ACC112 (cell line): ENCODE measurements around the gene KYAT1.
"Not testable (repeated sequence)": the region's sequence is repeated elsewhere in the genome, so short reads cannot be mapped to it uniquely, and the experiment has no call there.

Experiments
- H2AFZ ChIP-seq: fragments of 200-600 bp; sonication (generic); one replicate; pipeline ENCODE4 v1.6.0; 2017; ENCODE audit warnings: antibody characterized with exemption, low read length; ENCODE audit not compliant: unreplicated experiment
- H3K27ac ChIP-seq: fragments of 200-600 bp; sonication (generic); 2 replicates; pipeline ENCODE4 v1.5.1; 2014; ENCODE audit warnings: low read depth, mild to moderate bottlenecking, antibody characterized with exemption, low read length, moderate library complexity
- H3K27me3 ChIP-seq: fragments of 200-600 bp; sonication (generic); 2 replicates; pipeline ENCODE4 v1.6.1; 2014; ENCODE audit warnings: mild to moderate bottlenecking, antibody characterized with exemption, low read length, moderate library complexity, mixed read lengths; ENCODE audit not compliant: insufficient read depth
- H3K36me3 ChIP-seq: fragments of 200-600 bp; sonication (generic); 2 replicates; pipeline ENCODE4 v1.6.1; 2016; ENCODE audit warnings: mild to moderate bottlenecking, antibody characterized with exemption, low read length, moderate library complexity, mixed read lengths; ENCODE audit not compliant: insufficient read depth
- H3K4me1 ChIP-seq: fragments of 200-600 bp; sonication (generic); one replicate; pipeline ENCODE4 v1.6.1; 2016; ENCODE audit warnings: low read length, mixed read lengths; ENCODE audit not compliant: insufficient read depth, unreplicated experiment, control insufficient read depth
- H3K4me3 ChIP-seq: fragments of 200-600 bp; sonication (generic); 2 replicates; pipeline ENCODE4 v1.5.1; 2014; ENCODE audit warnings: mild to moderate bottlenecking, low read depth, low read length
- H3K79me2 ChIP-seq: fragments of 200-600 bp; sonication (generic); one replicate; pipeline ENCODE4 v1.6.0; 2016; ENCODE audit warnings: low read length; ENCODE audit not compliant: control insufficient read depth, unreplicated experiment, insufficient read depth

The KYAT1 gene

GRCh38 chr9:128852646-128853045, 29.1 kb downstream of the KYAT1 start:
- not testable (repeated sequence) for H3K27me3 ChIP-seq, H3K27ac ChIP-seq, H3K36me3 ChIP-seq, H3K4me3 ChIP-seq, H3K4me1 ChIP-seq, H3K79me2 ChIP-seq, H2AFZ ChIP-seq

- not testable (repeated sequence) for H3K27ac ChIP-seq, H3K27me3 ChIP-seq, H2AFZ ChIP-seq, H3K4me1 ChIP-seq, H3K79me2 ChIP-seq, H3K4me3 ChIP-seq, H3K36me3 ChIP-seq
These were observed 29.8 kb downstream of the KYAT1 start for GRCh38 chr9:128851779-128852600.

GRCh38 chr9:128851024-128851423, 30.7 kb downstream of the KYAT1 start:
- H3K27ac ChIP-seq, H2AFZ ChIP-seq, H3K79me2 ChIP-seq, H3K4me3 ChIP-seq, H3K27me3 ChIP-seq, H3K4me1 ChIP-seq, H3K36me3 ChIP-seq: not testable (repeated sequence)

GRCh38 chr9:128847803-128848202, 33.9 kb downstream of the KYAT1 start:
- Histone ChIP-seq H3K27me3 (no peaks in the 10 kb centered on the region), H3K4me1 (no peaks in the 10 kb centered on the region), H3K27ac (no peak overlapping the region), H2AFZ (no peak overlapping the region), H3K79me2 (no peaks in the 10 kb centered on the region), H3K36me3 (no peaks in the 10 kb centered on the region), H3K4me3 (no peak overlapping the region)

GRCh38 chr9:128846680-128847030, 35.1 kb downstream of the KYAT1 start:
- Histone ChIP-seq H3K27ac (no peak overlapping the region), H3K4me1 (no peaks in the 10 kb centered on the region), H3K4me3 (no peak overlapping the region), H3K27me3 (no peaks in the 10 kb centered on the region), H3K36me3 (no peaks in the 10 kb centered on the region), H3K79me2 (no peaks in the 10 kb centered on the region), H2AFZ (no peak overlapping the region)

GRCh38 chr9:128845186-128845931, 36.4 kb downstream of the KYAT1 start:
- Histone ChIP-seq H2AFZ (no peak overlapping the region), H3K4me1 (no peaks in the 10 kb centered on the region)

GRCh38 chr9:128843171-128843570, 38.6 kb downstream of the KYAT1 start:
- H3K79me2 ChIP-seq, H2AFZ ChIP-seq, H3K27me3 ChIP-seq, H3K27ac ChIP-seq, H3K36me3 ChIP-seq, H3K4me3 ChIP-seq, H3K4me1 ChIP-seq: not testable (repeated sequence)

More at GRCh38 chr9:128845186-128845931, 36.4 kb downstream of the KYAT1 start:
- no peaks in the 10 kb centered on the region for H3K27me3 ChIP-seq
- H3K79me2 ChIP-seq: no peaks in the 10 kb centered on the region
- H3K27ac ChIP-seq: no peak overlapping the region
- no peak overlapping the region for H3K4me3 ChIP-seq
- no peaks in the 10 kb centered on the region for H3K36me3 ChIP-seq

- no peaks in the 10 kb centered on the region for H3K79me2 ChIP-seq
- no peak overlapping the region for H2AFZ ChIP-seq
- no peaks in the 10 kb centered on the region for H3K4me1 ChIP-seq
- no peak overlapping the region for H3K4me3 ChIP-seq
- H3K36me3 ChIP-seq: no peaks in the 10 kb centered on the region
- no peaks in the 10 kb centered on the region for H3K27me3 ChIP-seq
- no peak overlapping the region for H3K27ac ChIP-seq
These were observed 39.9 kb downstream of the KYAT1 start for GRCh38 chr9:128841694-128842492.

- Histone ChIP-seq H3K4me3 (no peak overlapping the region), H3K79me2 (no peaks in the 10 kb centered on the region), H3K4me1 (no peaks in the 10 kb centered on the region), H2AFZ (no peak overlapping the region), H3K36me3 (no peaks in the 10 kb centered on the region), H3K27me3 (no peaks in the 10 kb centered on the region), H3K27ac (no peak overlapping the region)
These were observed 41.2 kb downstream of the KYAT1 start for GRCh38 chr9:128840524-128840923.

GRCh38 chr9:128838338-128838737, 43.4 kb downstream of the KYAT1 start:
- Histone ChIP-seq H3K27me3 (no peaks in the 10 kb centered on the region), H3K36me3 (no peaks in the 10 kb centered on the region), H3K79me2 (no peaks in the 10 kb centered on the region), H3K4me3 (no peak overlapping the region), H3K4me1 (peaks cover 2% of the 10 kb centered on the region), H3K27ac (no peak overlapping the region), H2AFZ (no peak overlapping the region)
